Renal cortical epithelial cell (primary cell): ENCODE measurements around the gene PDSS1. TPM values are rescaled to one million over a fixed set of nuclear protein-coding genes. Genes with fewer than 3 reads are reported as not detected.
"Not testable (repeated sequence)": the region's sequence is repeated elsewhere in the genome, so short reads cannot be mapped to it uniquely, and the experiment has no call there.

Experiments used
- DNase-seq: peaks from one replicate; pipeline ENCODE4 v3.0.0-alpha.2; 2011; ENCODE audit warnings: low read depth
- total RNA-seq: library from RNA; depleted of rRNA; stranded (reverse); fragments of >200 nt; gene quantifications from 2 replicates; pipeline ENCODE4 v1.2.3, GENCODE V29; 2014

Gene PDSS1
- 6.9 and 8.0 TPM in 2 replicates for total RNA-seq

GRCh38 chr10:26697163-26697921 lies at the start of gene PDSS1:
Gene PDSS1 (plus strand): TSS chr10:26697701. CDS start chr10:26697712, 11 bp downstream.
- peak; percentile 26 for DNase-seq

DNA sequence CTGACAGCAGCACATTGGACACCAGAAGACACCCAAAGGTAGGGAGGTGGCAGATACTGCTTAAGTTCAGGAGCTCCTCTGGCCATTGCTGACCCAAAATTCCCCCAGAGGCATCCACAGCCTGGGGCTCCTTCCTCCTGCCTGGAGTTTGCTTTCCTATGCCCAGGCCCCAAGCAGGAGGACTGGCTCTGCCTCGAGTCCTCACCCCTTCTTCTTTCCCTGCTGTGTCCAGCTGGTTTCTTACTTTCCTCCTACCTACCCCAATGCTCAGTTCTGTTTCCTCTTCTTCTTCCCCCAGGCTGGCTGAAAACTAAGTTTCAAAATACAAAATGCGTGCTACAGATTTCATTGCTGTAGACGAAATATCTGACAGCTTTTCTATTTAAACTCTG lies 49.3 kb upstream of the PDSS1 start:
- DNase-seq = not testable (repeated sequence)

DNA sequence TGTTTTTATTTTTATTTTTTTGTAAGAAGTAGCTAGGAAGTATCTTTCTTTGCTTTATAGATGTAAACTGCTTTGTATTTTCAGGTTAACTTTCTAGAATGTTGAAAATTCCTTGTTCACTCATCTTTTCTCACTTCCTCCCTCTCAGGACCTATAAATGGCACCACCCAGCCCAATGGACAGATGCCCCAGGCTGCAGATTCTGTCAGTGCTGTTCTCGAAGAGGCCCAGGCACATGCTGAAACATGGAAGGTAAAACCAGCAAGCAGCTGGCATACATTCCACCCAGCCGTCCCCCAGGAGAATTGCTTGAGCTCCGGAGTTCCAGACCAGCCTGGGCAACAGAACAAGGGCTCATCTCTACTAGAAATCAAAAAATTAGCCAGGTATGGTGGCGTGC lies 47.1 kb upstream of the PDSS1 start:
- no peak for DNase-seq

DNA sequence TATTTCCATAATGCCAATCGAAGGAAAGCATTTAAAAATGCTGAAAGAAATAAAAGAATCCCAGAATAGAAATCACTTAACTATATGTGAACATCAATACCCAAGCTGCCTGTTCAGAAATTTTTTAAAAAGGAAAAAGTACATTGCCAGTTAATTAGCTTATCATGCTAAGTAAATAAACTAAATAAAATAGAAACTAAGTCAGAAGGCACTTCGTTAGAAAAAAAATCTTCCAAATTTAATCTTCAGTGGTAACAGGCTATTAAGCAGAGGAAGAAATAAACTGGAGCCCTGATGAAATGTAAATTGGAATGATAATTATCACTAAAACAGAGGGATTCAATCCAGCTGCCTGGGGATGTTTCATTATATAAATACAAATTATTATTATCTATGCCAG lies 46.0 kb upstream of the PDSS1 start:
- DNase-seq = not testable (repeated sequence)

GRCh38 chr10:26653004-26653403 lies 44.5 kb upstream of the PDSS1 start:
- no peak for DNase-seq

DNA sequence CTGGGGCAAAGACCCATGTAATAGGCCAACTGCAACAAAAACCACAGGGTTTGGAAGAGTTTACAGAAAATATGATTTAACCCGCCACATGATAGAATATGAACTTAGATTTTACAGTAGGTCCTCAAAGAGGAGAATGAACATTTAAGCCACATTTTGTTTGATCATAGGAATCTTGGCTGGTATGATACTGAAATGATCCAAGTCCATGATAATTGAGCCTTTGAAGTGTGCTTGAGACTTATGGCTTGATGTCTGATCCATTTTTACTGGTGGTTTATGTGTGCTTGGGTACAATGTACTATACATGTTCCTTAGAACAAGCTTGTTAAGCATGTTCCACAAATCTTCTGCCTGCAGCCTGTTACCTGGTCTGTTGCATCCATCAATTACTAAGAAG lies 41.8 kb upstream of the PDSS1 start:
- DNase-seq = no peak

DNA sequence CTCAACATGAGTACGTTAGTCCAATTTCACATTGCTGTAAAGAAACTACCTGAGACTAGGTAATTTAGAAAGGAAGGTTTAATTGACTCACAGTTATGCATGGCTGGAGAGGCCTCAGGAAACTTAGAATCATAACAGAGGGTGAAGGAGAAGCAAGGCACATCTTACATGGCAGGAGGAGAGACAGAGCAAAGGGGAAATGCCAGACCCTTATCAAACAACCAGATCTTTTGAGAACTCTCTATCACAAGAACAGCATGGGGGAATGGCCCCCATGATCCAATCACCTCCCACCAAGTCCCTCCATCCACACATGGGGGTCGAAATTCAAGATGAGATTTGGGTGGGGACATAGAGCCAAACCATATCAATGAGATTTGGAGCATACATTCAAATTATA lies 34.6 kb upstream of the PDSS1 start:
- no peak for DNase-seq

GRCh38 chr10:26665080-26666048 lies 32.1 kb upstream of the PDSS1 start:
- no peak for DNase-seq

DNA sequence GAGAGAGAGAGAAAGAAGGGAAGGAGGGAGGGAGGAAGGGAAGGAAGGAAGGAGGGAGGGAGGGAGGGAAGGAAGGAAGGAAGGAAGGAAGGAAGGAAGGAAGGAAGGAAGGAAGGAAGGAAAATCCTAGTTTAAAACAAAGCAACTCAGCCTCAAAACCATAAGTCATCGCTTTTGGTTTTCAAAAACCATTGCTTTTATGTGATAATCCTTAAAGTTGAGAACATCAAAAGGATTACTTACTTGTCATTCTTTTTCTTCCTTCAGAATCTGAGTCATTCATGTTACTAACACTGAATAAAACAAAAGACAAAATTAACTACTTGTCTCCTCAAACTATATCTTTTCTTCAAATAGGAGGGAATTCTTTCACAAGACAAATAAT lies 21.6 kb upstream of the PDSS1 start:
- DNase-seq = no peak

- DNase-seq = no peak
These were observed 17.9 kb upstream of the PDSS1 start for GRCh38 chr10:26679588-26679987.

- no peak for DNase-seq
These were observed 16.4 kb upstream of the PDSS1 start for GRCh38 chr10:26681076-26681475.

DNA sequence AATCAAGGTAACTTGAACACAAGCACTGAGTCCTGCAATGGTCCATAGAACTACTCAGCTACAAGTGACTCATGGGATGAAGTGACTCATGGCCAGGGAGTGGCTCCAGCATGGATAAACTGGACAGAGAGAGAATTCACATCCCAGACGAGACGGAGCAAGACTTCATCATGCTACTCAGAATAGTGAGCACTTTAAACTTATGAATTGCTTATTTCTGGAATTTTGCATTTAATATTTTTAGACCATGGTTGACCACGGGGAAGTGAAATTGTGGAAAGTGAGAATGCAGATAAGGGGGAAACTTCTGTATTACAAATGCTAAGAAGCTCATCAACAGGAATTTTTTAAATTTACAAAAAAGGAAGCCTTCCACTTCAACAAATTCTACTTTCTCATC lies 15.5 kb upstream of the PDSS1 start:
- peak; percentile 68 for DNase-seq

- DNase-seq = no peak
These were observed 14.6 kb upstream of the PDSS1 start for GRCh38 chr10:26682931-26683330.

DNA sequence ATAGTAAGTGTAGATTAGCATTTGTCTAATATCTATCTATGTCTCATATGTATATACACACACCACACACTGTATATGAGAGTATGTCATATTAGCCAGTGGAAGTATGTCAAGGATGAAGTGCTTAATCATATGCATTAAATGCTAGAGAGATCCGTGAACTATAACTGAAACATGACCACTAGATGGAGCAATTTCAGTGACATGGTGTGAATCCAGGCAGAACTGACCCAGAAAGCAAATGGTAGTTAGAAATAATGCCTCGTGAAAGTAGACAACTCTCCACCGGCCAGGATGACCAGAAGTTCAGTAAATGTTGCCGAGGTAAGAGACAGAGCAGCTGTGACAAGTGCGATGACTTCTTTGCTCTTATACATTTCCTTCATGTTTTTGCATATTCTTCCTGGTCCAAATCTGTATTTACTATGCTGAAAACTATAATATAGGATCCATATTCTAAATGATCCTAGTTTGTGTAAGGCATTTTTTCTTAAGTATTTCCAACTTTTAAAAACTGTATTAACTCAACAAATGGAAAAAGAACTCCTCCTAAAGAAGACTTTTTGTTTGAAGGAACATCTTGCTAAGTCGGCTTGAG lies 12.7 kb upstream of the PDSS1 start:
- DNase-seq = peak; percentile 57

DNA sequence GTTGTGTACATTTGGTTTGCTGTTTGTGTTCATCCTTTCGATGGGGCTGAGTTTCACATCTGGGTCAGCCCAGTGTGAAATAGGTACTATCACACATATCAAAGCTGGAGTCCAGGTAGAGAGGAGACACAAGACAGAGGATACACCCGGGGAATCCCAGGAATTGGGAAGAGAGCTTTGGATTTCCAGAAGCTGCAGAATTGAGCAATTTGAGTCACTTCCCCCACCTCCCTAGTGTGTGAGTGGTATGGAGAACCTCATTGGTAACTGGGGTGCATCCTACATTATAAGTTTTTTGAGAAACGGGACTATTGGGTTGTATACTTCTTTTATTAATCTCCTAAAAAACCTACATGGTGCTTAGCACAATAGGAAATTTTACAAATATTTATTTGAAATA lies 12.1 kb upstream of the PDSS1 start:
- DNase-seq = no peak

DNA sequence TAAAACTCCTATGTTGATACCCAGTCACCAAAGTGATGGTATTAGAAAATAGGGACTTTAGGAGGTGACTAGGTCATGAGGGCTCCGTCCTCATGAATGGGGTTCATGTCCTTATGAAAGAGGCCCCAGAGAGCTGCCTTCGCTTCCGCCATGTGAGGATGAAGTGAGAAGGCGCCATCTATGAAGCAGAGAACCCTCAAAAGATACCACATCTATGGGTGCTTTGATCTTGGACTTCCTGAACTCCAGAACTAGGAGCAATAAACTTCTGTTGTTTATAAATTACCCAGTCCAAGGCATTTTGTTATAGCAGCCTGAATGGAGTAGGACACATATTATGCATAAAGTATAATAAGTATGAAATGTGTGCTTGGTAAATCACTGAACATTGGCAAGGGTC lies 8.1 kb upstream of the PDSS1 start:
- no peak for DNase-seq

DNA sequence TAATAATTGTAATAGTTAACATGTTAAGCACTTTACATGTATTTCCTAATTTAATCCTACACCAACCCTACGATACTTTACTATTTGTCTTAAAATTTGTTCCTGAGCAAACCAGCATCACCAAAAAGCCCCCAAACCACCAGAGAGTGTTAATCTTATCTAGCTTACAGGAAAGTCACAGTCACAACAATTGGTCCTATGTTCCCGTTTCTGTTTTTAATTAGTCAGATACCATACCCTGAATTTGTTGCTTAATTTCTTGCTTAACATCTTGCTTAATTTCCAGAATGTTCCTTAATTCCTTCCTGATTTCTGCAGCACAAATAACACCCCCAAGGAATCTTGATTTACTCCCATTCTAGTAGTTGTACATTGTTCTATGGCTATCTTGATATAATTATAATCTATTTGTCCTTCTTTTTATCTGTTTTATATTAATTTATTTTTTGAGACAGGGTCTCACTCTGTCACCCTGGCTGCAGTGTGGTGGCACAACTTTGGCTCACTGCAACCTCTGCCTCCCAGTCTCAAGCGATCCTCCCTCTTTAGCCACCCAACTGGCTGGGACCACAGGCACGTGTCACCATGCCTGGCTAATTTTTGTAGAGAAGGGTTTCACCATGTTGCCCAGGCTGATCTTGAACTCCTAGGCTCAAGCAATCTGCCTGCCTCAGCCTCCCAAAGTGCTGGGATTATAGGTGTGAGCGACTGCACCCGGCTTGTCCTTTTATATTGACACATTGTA lies 6.6 kb upstream of the PDSS1 start:
- DNase-seq = no peak

GRCh38 chr10:26694536-26694935 lies 3.0 kb upstream of the PDSS1 start:
- DNase-seq = peak; percentile 26

DNA sequence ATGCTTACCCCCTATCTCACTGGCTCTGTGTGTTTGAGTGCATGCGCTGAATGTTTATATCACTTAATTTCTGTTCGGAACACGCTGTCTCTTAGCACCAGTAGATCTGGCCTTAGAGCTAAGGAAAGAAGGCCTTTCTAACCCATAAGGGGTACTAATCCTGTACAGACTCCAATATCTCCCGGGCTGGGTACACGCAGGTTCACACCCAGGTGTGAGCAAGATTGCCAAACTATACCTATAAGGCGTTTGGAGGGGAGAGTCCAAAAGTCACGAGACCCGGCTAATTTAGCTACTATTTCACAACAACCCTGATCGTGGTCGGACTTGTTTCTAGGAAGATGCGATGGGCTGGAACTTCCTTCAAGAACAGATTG lies 727 bp upstream of the PDSS1 start:
- peak; percentile 66 for DNase-seq

GRCh38 chr10:26697922-26698608 lies 564 bp downstream of the PDSS1 start:
- DNase-seq = no peak

DNA sequence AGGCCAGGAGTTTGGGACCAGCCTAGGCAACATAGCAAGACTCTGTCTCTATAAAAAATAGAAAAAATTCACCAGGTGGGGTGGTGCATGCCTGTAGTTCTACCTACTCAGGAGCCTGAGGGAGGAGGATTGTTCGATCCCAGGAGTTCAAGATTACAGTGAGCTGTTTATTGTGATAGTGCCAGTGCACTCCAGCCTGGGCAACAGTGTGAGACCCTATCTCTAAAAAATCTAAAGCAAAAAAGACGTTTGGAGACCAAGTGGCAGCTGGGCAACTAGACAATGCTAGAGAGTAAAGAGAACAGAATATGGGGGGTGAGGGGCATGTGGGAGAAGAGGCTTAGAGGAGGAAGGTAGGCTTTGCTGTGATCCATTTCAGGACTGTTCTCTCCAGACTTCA lies 1.4 kb downstream of the PDSS1 start:
- no peak for DNase-seq
